Measurements from ENCODE around the gene RPS3. TPM values are rescaled to one million over a fixed set of nuclear protein-coding genes. Genes with fewer than 3 reads are reported as not detected.
"Not testable (repeated sequence)": the region's sequence is repeated elsewhere in the genome, so short reads cannot be mapped to it uniquely, and the experiment has no call there.

The RPS3 gene
- total RNA-seq, 1 experiment from 2014 or later: 6,280 TPM

DNA sequence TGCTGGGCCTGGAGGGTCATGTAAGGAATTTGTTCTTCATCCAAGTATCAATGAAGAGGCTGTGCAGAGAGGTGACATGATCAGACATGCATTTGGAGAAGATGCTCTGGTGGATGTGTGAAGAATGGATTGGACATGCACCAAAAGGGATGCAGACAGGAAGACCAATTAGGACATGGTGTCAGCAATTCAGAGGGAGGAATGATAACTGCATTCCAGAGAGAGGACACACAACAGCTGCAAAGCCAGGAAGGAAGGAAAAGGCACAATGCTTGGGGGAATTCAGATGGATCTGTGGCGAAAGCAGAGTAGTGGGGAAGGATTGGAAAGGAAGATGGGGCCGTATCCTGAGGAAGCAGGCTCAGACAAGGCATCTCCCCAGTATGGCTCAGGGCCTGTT lies 42.7 kb upstream of the RPS3 start:
- no peak for DNase-seq
- Mint-ChIP-seq H3K9me3 (ENCODE audit: unreplicated experiment) (no peaks in the 10 kb centered on the region), H3K4me3 (ENCODE audit: unreplicated experiment) (no peak overlapping the region), H3K27me3 (ENCODE audit: insufficient read depth, unreplicated experiment) (no peaks in the 10 kb centered on the region), H3K4me1 (ENCODE audit: low read depth, unreplicated experiment) (peaks cover 23% of the 10 kb centered on the region), H3K36me3 (ENCODE audit: insufficient read depth, unreplicated experiment) (peaks cover 13% of the 10 kb centered on the region), H3K27ac (ENCODE audit: unreplicated experiment) (no peak overlapping the region)
- Histone ChIP-seq H3K36me3 (ENCODE audit: control insufficient read depth, insufficient read depth, low read length) (no peaks in the 10 kb centered on the region), H3K4me1 (peaks cover 18% of the 10 kb centered on the region), H3K4me3 (ENCODE audit: low read depth, low read length) (no peak overlapping the region), H3K27me3 (replicated peaks; ENCODE audit: control insufficient read depth, insufficient read depth, low read length) (no peaks in the 10 kb centered on the region), H3K9me3 (no peaks in the 10 kb centered on the region)
- ChIA-PET CTCF (no interaction called here), POLR2A (interaction anchor here (0.6 kb wide), 1 partner anchor 29 kb away, joined by 5 read pairs; no protein-coding TSS in a partner anchor)
- no peak for TF ChIP-seq CTCF (IDR thresholded peaks at IDR 0.05; ENCODE audit: insufficient read depth in 1 of 2, low read depth in 1 of 2, low read length in 1 of 2, severe bottlenecking in 1 of 2, unreplicated experiment in 1 of 2)
- BruUV-seq (replicated peaks): no TSS peak
- intact Hi-C loops (cut with micrococcal nuclease; ENCODE audit: unreplicated experiment): no loop called here

DNA sequence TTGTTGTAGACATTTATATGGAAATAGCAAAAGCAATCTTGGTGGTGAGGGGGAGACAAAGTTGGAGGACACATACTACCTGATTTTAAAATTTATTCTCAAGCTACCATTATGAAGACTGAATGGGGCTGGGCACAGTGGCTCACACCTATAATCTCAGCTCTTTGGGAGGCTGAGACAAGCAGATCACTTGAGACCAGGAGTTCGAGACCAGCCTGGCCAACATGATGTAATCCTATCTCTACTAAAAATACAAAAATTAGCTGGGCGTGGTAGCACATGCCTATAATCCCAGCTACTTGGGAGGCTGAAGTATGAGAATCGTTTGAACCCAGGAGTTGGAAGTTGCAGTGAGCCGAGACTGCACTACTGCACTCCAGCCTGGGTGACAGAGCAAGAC lies 37.0 kb upstream of the RPS3 start:
- BruUV-seq (replicated peaks): not testable (repeated sequence)
- peaks cover 22% of the 10 kb centered on the region for H3K4me1 ChIP-seq

DNA sequence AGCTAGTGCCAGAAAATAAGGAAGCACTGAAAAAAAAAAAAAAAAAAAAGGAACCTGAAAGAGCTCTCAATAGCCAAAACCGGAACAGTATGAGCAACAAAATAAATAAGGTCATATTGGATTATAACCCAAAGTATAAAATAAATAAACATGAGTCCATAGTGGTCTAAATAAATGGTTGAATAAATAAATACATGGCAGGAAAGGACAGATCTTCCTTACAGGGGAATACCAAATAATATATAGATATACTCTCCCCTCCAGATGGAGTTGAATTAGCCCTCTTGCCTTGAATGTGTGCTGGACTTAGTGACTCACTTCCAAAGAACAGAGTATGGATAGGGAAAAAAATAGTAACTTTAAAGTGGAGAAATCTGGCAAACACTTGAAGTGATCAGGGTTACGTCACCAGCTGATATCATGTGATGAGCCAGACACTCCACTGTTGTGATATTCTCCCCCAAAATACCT lies 33.6 kb upstream of the RPS3 start:
- DNase-seq: no peak
- ChIA-PET POLR2A (interaction anchor here (0.6 kb wide), 1 partner anchor 22 kb away, joined by 4 read pairs; no protein-coding TSS in a partner anchor), CTCF (interaction anchor here (0.6 to 1.5 kb wide), 2 partner anchors 13 to 16 kb away, joined by 3 to 14 read pairs; no protein-coding TSS in a partner anchor)
- H3K4me3 ChIP-seq (ENCODE audit: low read depth, low read length): no peak overlapping the region
- Mint-ChIP-seq H3K27ac (ENCODE audit: unreplicated experiment) (peak overlapping the region; percentile 79), H3K4me3 (ENCODE audit: unreplicated experiment) (peak overlapping the region; percentile 28), H3K27me3 (ENCODE audit: insufficient read depth, unreplicated experiment) (no peaks in the 10 kb centered on the region), H3K36me3 (ENCODE audit: insufficient read depth, unreplicated experiment) (peaks cover 21% of the 10 kb centered on the region), H3K9me3 (ENCODE audit: unreplicated experiment) (peaks cover 12% of the 10 kb centered on the region), H3K4me1 (ENCODE audit: low read depth, unreplicated experiment) (peaks cover 20% of the 10 kb centered on the region)
- no peaks in the 10 kb centered on the region for H3K27me3 ChIP-seq (replicated peaks; ENCODE audit: control insufficient read depth, insufficient read depth, low read length)
- intact Hi-C loops (cut with micrococcal nuclease; ENCODE audit: unreplicated experiment): no loop called here
- no TSS peak for BruUV-seq (replicated peaks)
- peaks cover 14% of the 10 kb centered on the region for H3K9me3 ChIP-seq
- no peaks in the 10 kb centered on the region; the same call in 1 of the 2 replicates for H3K36me3 ChIP-seq (ENCODE audit: control insufficient read depth, insufficient read depth, low read length)
- no peak for TF ChIP-seq CTCF (IDR thresholded peaks at IDR 0.05; ENCODE audit: insufficient read depth in 1 of 2, low read depth in 1 of 2, low read length in 1 of 2, severe bottlenecking in 1 of 2, unreplicated experiment in 1 of 2)
- H3K4me1 ChIP-seq: peaks cover 31% of the 10 kb centered on the region

More for the DNA sequence above, 37.0 kb upstream of the RPS3 start:
- H3K4me3 ChIP-seq (ENCODE audit: low read depth, low read length); intact Hi-C loops (cut with micrococcal nuclease; ENCODE audit: unreplicated experiment); H3K36me3 ChIP-seq (ENCODE audit: control insufficient read depth, insufficient read depth, low read length); DNase-seq; H3K4me3 Mint-ChIP-seq (ENCODE audit: unreplicated experiment); H3K4me1 Mint-ChIP-seq (ENCODE audit: low read depth, unreplicated experiment); POLR2A ChIA-PET; H3K27me3 ChIP-seq (replicated peaks; ENCODE audit: control insufficient read depth, insufficient read depth, low read length); H3K27ac Mint-ChIP-seq (ENCODE audit: unreplicated experiment); H3K9me3 ChIP-seq; H3K27me3 Mint-ChIP-seq (ENCODE audit: insufficient read depth, unreplicated experiment): not testable (repeated sequence)
- CTCF ChIA-PET: interaction anchor here (1.0 to 1.1 kb wide), 2 partner anchors 10 to 19 kb away, joined by 3 to 4 read pairs; no protein-coding TSS in a partner anchor
- Mint-ChIP-seq H3K9me3 (ENCODE audit: unreplicated experiment) (peaks cover 12% of the 10 kb centered on the region), H3K36me3 (ENCODE audit: insufficient read depth, unreplicated experiment) (peaks cover 23% of the 10 kb centered on the region)

GRCh38 chr11:75366826-75367225 lies 32.5 kb upstream of the RPS3 start:
- H3K4me1 ChIP-seq: peaks cover 38% of the 10 kb centered on the region
- Mint-ChIP-seq H3K36me3 (ENCODE audit: insufficient read depth, unreplicated experiment) (peaks cover 26% of the 10 kb centered on the region), H3K4me1 (ENCODE audit: low read depth, unreplicated experiment) (peaks cover 30% of the 10 kb centered on the region), H3K9me3 (ENCODE audit: unreplicated experiment) (peaks cover 12% of the 10 kb centered on the region), H3K27ac (ENCODE audit: unreplicated experiment) (peak overlapping the region; percentile 79)
- not testable (repeated sequence) for BruUV-seq (replicated peaks); H3K4me3 Mint-ChIP-seq (ENCODE audit: unreplicated experiment); H3K27me3 Mint-ChIP-seq (ENCODE audit: insufficient read depth, unreplicated experiment); H3K27me3 ChIP-seq (replicated peaks; ENCODE audit: control insufficient read depth, insufficient read depth, low read length); H3K36me3 ChIP-seq (ENCODE audit: control insufficient read depth, insufficient read depth, low read length); H3K4me3 ChIP-seq (ENCODE audit: low read depth, low read length)
- peak; percentile 91 to 96 for DNase-seq
- POLR2A ChIA-PET: interaction anchor here (0.6 to 1.5 kb wide), 5 partner anchors 14 to 217 kb away, joined by 3 to 8 read pairs (median 6); no protein-coding TSS in a partner anchor
- H3K9me3 ChIP-seq: peaks cover 14% of the 10 kb centered on the region
- intact Hi-C loops (cut with micrococcal nuclease; ENCODE audit: unreplicated experiment): loop anchor here (1.0 kb wide), 2 partner anchors 13 to 24 kb away; no protein-coding TSS in a partner anchor
- CTCF ChIA-PET: interaction anchor here (0.6 to 1.5 kb wide), 7 partner anchors 9 to 594 kb away, joined by 3 to 14 read pairs (median 6); no protein-coding TSS in a partner anchor

Data from Caco-2 (cell line).